K562 (cell line): Measurements from ENCODE around the gene TMEM117. TPM values are rescaled to one million over a fixed set of nuclear protein-coding genes. Genes with fewer than 3 reads are reported as not detected.

Source experiments
- BCOR ChIP-seq: fragments of 450-650 bp; IDR thresholded peaks from 2 replicates; pipeline ENCODE4 v1.6.1; 2016
- C11orf30 ChIP-seq: fragments of 450-650 bp; IDR thresholded peaks from 2 replicates; pipeline ENCODE4 v1.6.1; 2016; ENCODE audit warnings: low read depth, mild to moderate bottlenecking
- FOXO4 ChIP-seq: fragments of 450-650 bp; formaldehyde crosslinking; IDR thresholded peaks from 2 replicates; pipeline ENCODE4 v1.4.0; 2020; ENCODE audit warnings: mild to moderate bottlenecking, moderate library complexity
- FOXP4 ChIP-seq: sonication (generic); formaldehyde crosslinking; IDR thresholded peaks from 2 replicates; pipeline ENCODE4 v1.8.0; 2022; ENCODE audit warnings: mild to moderate bottlenecking, missing genetic modification reagents, borderline replicate concordance
- GTF2E2 ChIP-seq: fragments of 200-800 bp; sonication (Bioruptor generic); IDR thresholded peaks from 2 replicates; pipeline ENCODE4 v1.6.1; 2016; ENCODE audit warnings: missing genetic modification characterization, missing compliant biosample characterization
- HDAC6 ChIP-seq: IDR thresholded peaks from 2 replicates; pipeline ENCODE4 v1.6.1; 2012; ENCODE audit warnings: low read depth, mild to moderate bottlenecking, control low read depth, inconsistent platforms, low read length, moderate library complexity
- KDM1A ChIP-seq, 2 experiments: fragments of 450-650 bp; IDR thresholded peaks; 2 replicates each; pipeline ENCODE4 v1.6.1; 2016; ENCODE audit warnings: mild to moderate bottlenecking in 2 of 2
- MAZ ChIP-seq, 2 experiments: fragments of 450-650 bp in 1 of 2; sonication (generic) in 1 of 2; formaldehyde crosslinking; IDR thresholded peaks in 1 of 2; conservative IDR thresholded peaks in 1 of 2; 2 replicates each; pipeline versions ENCODE4 v1.4.0 to v1.5.0; 2020; ENCODE audit warnings: mild to moderate bottlenecking in 1 of 2, missing genetic modification reagents in 1 of 2
- MIER1 ChIP-seq: fragments of 450-650 bp; IDR thresholded peaks from 2 replicates; pipeline ENCODE4 v1.6.1; 2016; ENCODE audit warnings: antibody characterized with exemption, mild to moderate bottlenecking, low read depth
- MNT ChIP-seq, 2 experiments: fragments of 450-650 bp; conservative IDR thresholded peaks; 2 replicates each; pipeline ENCODE4 v1.6.1; 2017; ENCODE audit warnings: mild to moderate bottlenecking in 2 of 2, moderate library complexity in 2 of 2
- NR2C1 ChIP-seq, 2 experiments: fragments of 450-650 bp; IDR thresholded peaks; 2 replicates each; pipeline ENCODE4 v1.6.1; 2017; ENCODE audit warnings: mild to moderate bottlenecking in 2 of 2, antibody characterized with exemption in 1 of 2, inconsistent platforms in 1 of 2, missing compliant biosample characterization in 1 of 2, missing genetic modification characterization in 1 of 2
- NRF1 ChIP-seq, 2 experiments: fragments of 450-650 bp; IDR thresholded peaks in 1 of 2; conservative IDR thresholded peaks in 1 of 2; 2 replicates each; pipeline ENCODE4 v1.6.1; 2014; ENCODE audit warnings: mild to moderate bottlenecking in 2 of 2
- SIN3B ChIP-seq: fragments of 450-650 bp; IDR thresholded peaks from 2 replicates; pipeline ENCODE4 v1.6.1; 2017; ENCODE audit warnings: low read depth, mild to moderate bottlenecking, moderate library complexity
- ZBTB9 ChIP-seq: fragments of 450-650 bp; formaldehyde crosslinking; IDR thresholded peaks from 2 replicates; pipeline ENCODE4 v1.4.0; 2020; ENCODE audit warnings: mild to moderate bottlenecking, moderate library complexity
- ZFP1 ChIP-seq: fragments of 450-650 bp; formaldehyde crosslinking; IDR thresholded peaks from 2 replicates; pipeline ENCODE4 v1.4.0; 2020; ENCODE audit warnings: mild to moderate bottlenecking, mixed read lengths
- ZHX1 ChIP-seq: fragments of 150-350 bp; conservative IDR thresholded peaks from 2 replicates; pipeline ENCODE4 v1.6.1; 2014; ENCODE audit warnings: low read length
- polyA plus RNA-seq, 8 experiments: library from polyadenylated mRNA; depleted of rRNA in 4 of 8; stranded (reverse) in 5 of 8; unstranded in 3 of 8; fragments of >200 nt; fragmentation: Nextera tagmentation in 2 of 8; fragmentation: Illumina TruSeq in 1 of 8; extraction: Ambion mirVana in 2 of 8; extraction: Trizol in 1 of 8; gene quantifications; 2 replicates each; pipeline versions ENCODE4 v1.2.1 to v1.2.3, GENCODE V29; 2011 to 2014; ENCODE audit warnings: inconsistent platforms in 1 of 8, missing spikeins in 1 of 8
- total RNA-seq, 7 experiments: library from RNA; depleted of rRNA in 6 of 7; stranded (reverse); fragments of >200 nt in 6 of 7; fragmentation: Illumina TruSeq in 2 of 7; extraction: Trizol in 2 of 7; gene quantifications; 2 replicates each; pipeline versions ENCODE4 v1.2.1 to v1.2.3, GENCODE V29; 2011 to 2021; ENCODE audit warnings: low replicate concordance in 1 of 7

The TMEM117 gene
- total and polyA plus RNA-seq, 9 of the 15 experiments (the other 6 are each of a cell fraction or from before 2014, with no cell fraction given) = 0.31 to 2.8 (median 1.0) TPM

- TF ChIP-seq ZHX1 (no peak), C11orf30 (no peak), ZFP1 (CRISPR knock-in tag) (no peak), SIN3B (peak; percentile 49; the same call in 1 of the 2 replicates), BCOR (no peak), NRF1 (conservative IDR thresholded peaks at IDR 0.05 in 1 of 2, IDR thresholded peaks at IDR 0.05 in 1 of 2) (no peak; a peak in 2 of 4 replicates), MAZ (CRISPR knock-in tag; conservative IDR thresholded peaks at IDR 0.05 in 1 of 2, IDR thresholded peaks at IDR 0.05 in 1 of 2) (peak in 1 of 2 experiments; percentile 55; a peak in 1 of 4 replicates), KDM1A (IDR thresholded peaks at IDR 0.05) (no peak), ZBTB9 (CRISPR knock-in tag) (0 out of 2 replicates have a peak, but pooled peaks have one; percentile 34), HDAC6 (no peak), FOXO4 (CRISPR knock-in tag) (no peak), MIER1 (no peak), FOXP4 (peak; percentile 74; the same call in 1 of the 2 replicates), MNT (conservative IDR thresholded peaks at IDR 0.05) (no peak), GTF2E2 (peak; percentile 89), NR2C1 (IDR thresholded peaks at IDR 0.05) (no peak), NR2C1 (tag; IDR thresholded peaks at IDR 0.05) (no peak)
These were observed at the start of gene TMEM117 (continued) for GRCh38 chr12:43835656-43836474.
